Common myeloid progenitor, CD34-positive (primary cell): ENCODE measurements around the gene C16orf78. TPM values are rescaled to one million over a fixed set of nuclear protein-coding genes. Genes with fewer than 3 reads are reported as not detected.

Experiments
- CTCF ChIA-PET: fragments of 350-600 bp; sonication (Branson Sonifier 250); formaldehyde crosslinking; loops from one replicate; lab custom pipeline; 2021; ENCODE audit warnings: antibody characterized with exemption; lab: Charles Lee
- POLR2A ChIA-PET: fragments of 350-600 bp; sonication (Branson Sonifier 250); formaldehyde crosslinking; loops from one replicate; lab custom pipeline; 2021; ENCODE audit warnings: antibody characterized with exemption; lab: Charles Lee
- DNase-seq, 3 donors: peaks; one replicate each; pipeline versions ENCODE4 v3.0.0 to v3.0.0-alpha.2; 2013
- H3K27ac ChIP-seq, 2 experiments: 1 replicate in 1 of 2; 2 replicates in 1 of 2; pipeline ENCODE4 v1.7.0; 2013; ENCODE audit warnings: inconsistent platforms in 2 of 2, low read length in 2 of 2, mild to moderate bottlenecking in 2 of 2, low read depth in 1 of 2, moderate library complexity in 1 of 2; ENCODE audit not compliant: severe bottlenecking in 2 of 2, insufficient read depth in 1 of 2, poor library complexity in 1 of 2
- H3K27me3 ChIP-seq, 5 experiments: replicated peaks in 2 of 5; 1 replicate in 3 of 5; 2 replicates in 2 of 5; pipeline versions ENCODE4 v1.6.1 to v1.7.0; 2013; ENCODE audit warnings: low read length in 4 of 5, mild to moderate bottlenecking in 2 of 5, moderate library complexity in 2 of 5, inconsistent platforms in 1 of 5; ENCODE audit not compliant: insufficient read depth in 5 of 5, control insufficient read depth in 4 of 5
- H3K36me3 ChIP-seq, 4 experiments: 1 replicate in 2 of 4; 2 replicates in 2 of 4; pipeline versions ENCODE4 v1.6.1 to v1.7.0; 2013; ENCODE audit warnings: low read length in 3 of 4, control low read depth in 1 of 4, mild to moderate bottlenecking in 1 of 4; ENCODE audit not compliant: control insufficient read depth in 4 of 4, insufficient read depth in 4 of 4
- H3K4me1 ChIP-seq, 4 experiments: 1 replicate in 3 of 4; 2 replicates in 1 of 4; pipeline versions ENCODE4 v1.6.1 to v1.7.1; 2013; ENCODE audit warnings: low read length in 3 of 4, mild to moderate bottlenecking in 3 of 4, control low read depth in 1 of 4, inconsistent platforms in 1 of 4, moderate library complexity in 1 of 4; ENCODE audit not compliant: control insufficient read depth in 4 of 4, insufficient read depth in 4 of 4; ENCODE audit errors: control extremely low read depth in 1 of 4
- H3K4me3 ChIP-seq, 7 experiments: 1 replicate in 4 of 7; 2 replicates in 3 of 7; pipeline versions ENCODE4 v1.5.1 to v1.7.0; 2013; ENCODE audit warnings: mild to moderate bottlenecking in 7 of 7, low read length in 6 of 7, moderate library complexity in 6 of 7, inconsistent platforms in 2 of 7, low read depth in 2 of 7, control low read depth in 1 of 7; ENCODE audit not compliant: insufficient read depth in 4 of 7, control insufficient read depth in 1 of 7; ENCODE audit errors: extremely low read depth in 1 of 7
- H3K9me3 ChIP-seq, 5 experiments: 1 replicate in 4 of 5; 2 replicates in 1 of 5; pipeline versions ENCODE4 v1.6.1 to v1.7.1; 2013; ENCODE audit warnings: low read length in 4 of 5, mild to moderate bottlenecking in 2 of 5, inconsistent platforms in 1 of 5, low read depth in 1 of 5, moderate library complexity in 1 of 5; ENCODE audit not compliant: control insufficient read depth in 4 of 5, insufficient read depth in 2 of 5; ENCODE audit errors: control extremely low read depth in 1 of 5
- WGBS: methylation state at CpG from one replicate; pipeline ENCODE4 v1.1.5; 2013; ENCODE audit not compliant: insufficient coverage; 5-methylcytosine and 5-hydroxymethylcytosine counted together
- polyA plus RNA-seq: library from polyadenylated mRNA; unstranded; fragments of 120-200 nt; gene quantifications from one replicate; pipeline ENCODE4 v1.2.1, GENCODE V29; 2013

C16orf78 gene, protein sequence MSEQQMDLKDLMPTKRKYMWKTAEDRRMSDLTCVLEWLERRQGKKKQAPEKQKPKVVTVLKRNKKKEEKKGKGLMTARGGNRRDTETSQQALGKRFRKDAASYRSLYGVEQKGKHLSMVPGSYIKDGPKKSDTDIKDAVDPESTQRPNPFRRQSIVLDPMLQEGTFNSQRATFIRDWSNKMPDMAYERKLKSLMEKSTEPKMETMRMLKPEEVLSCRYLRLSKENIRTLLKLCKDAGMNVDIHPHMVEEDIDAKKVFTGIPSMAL
- not detected for polyA plus RNA-seq

DNA sequence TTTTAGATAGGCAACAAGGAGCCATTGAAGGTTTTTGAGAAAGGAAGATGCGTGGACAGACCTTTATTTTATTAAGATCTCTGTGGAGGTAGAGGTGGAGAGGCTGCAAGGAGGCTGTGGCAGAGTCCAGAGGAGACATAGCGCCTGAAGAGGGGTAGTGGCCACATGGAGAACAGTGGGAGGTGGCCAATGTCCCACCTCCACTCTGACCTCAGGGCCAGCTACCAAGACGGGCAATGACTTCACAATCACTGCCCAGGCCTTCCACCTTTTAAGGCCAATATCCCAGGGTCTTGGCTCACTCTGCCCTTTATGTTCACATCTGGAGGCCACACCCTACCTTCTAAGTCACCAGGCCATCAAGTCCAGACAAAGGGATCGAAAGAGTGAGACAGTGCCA is at the start of gene C16orf78:
Gene C16orf78, plus strand, starts transcription at position 301 of the 400 bp plus-strand sequence. CDS start 136 bp downstream, outside the sequence.
- CTCF ChIA-PET = no interaction called here
- no peaks in the 10 kb centered on the region for H3K36me3 ChIP-seq
- H3K4me1 ChIP-seq = no peaks in the 10 kb centered on the region
- no peak for DNase-seq
- H3K27me3 ChIP-seq = peaks cover 0 to 5% (median 2%) of the 10 kb centered on the region in 5 experiments
- peaks cover 0 to 3% (median 0%) of the 10 kb centered on the region in 5 experiments for H3K9me3 ChIP-seq
- no peak within 1 kb of the TSS for H3K27ac ChIP-seq
- no peak within 1 kb of the TSS for H3K4me3 ChIP-seq
- WGBS = 100% methylated on average over 2 of the region's 4 CpGs
- POLR2A ChIA-PET = no interaction called here

DNA sequence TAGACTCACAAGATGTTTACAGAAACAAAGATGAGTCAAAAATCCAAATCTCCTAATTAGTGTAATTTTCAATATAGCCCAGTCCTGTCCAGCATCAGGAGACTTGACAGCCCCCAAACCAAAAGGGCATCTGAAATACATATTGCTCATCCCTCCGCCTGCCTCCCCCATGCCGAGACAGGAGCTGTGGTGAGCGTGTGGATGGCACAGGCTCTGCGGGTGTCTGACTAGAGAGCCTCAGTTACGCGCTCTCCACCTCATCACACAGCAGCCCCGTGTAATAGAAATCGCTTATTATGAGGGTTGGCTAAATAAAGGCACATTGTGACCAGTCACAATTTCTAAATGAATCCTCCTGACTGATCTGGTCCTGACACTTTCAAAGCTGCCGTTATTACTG is 48.9 kb upstream of the C16orf78 start:
- Histone ChIP-seq H3K4me3 (no peak overlapping the region), H3K36me3 (no peaks in the 10 kb centered on the region), H3K27me3 (no peaks in the 10 kb centered on the region), H3K27ac (no peak overlapping the region), H3K9me3 (peaks cover 0 to 8% (median 0%) of the 10 kb centered on the region in 5 experiments), H3K4me1 (peaks cover 0 to 6% (median 0%) of the 10 kb centered on the region in 4 experiments)
- POLR2A ChIA-PET = no interaction called here
- 89% methylated on average over 3 of the region's 9 CpGs for WGBS
- CTCF ChIA-PET = no interaction called here
- no peak for DNase-seq

DNA sequence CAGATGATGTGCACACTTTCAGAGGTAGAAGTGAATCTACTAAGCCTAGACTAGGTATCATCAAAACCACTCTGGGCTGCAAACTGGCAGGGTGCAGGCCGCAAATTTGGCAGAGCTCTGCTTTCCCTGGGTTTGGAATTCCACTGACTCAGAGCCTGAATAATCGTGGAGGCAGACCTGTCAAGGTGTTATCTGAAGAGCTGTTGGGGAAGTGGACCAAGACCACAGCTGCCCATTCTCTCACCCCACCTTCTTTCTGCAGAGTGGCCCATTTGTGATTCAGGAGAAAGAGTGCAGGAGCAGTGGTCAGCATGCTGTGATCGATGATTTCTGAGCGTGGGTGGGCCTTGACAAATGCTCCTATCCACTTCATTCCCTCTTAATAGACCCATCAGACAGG is 46.1 kb upstream of the C16orf78 start:
- H3K9me3 ChIP-seq = no peaks in the 10 kb centered on the region
- ChIA-PET POLR2A (no interaction called here), CTCF (no interaction called here)
- no peak for DNase-seq
- no peak overlapping the region for H3K4me3 ChIP-seq
- H3K27ac ChIP-seq = no peak overlapping the region
- no peaks in the 10 kb centered on the region for H3K27me3 ChIP-seq
- no peaks in the 10 kb centered on the region for H3K36me3 ChIP-seq
- H3K4me1 ChIP-seq = peaks cover 0 to 11% (median 2%) of the 10 kb centered on the region in 4 experiments
- 84% methylated on average over 3 of the region's 4 CpGs for WGBS

DNA sequence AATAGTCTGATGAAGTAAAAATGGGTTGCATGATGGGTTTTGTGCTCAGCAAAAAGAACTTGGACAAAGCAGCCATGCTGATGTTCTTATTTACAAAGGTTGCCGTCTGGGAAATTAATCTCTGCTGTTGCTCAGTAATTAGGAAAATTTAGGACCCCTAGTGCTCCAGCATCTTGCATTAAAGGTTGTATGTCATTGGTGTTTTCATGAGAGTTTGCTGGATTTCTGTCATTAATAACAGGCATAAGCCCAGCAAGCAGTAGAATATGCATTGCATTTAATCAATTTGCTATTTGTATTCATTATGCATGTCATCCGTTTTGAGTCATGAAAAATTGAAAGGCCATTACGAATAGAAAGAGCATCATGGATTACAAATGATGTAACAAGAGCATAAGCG is 45.3 kb upstream of the C16orf78 start:
- CTCF ChIA-PET = no interaction called here
- POLR2A ChIA-PET = no interaction called here
- 100% methylated on average over 2 of the region's 4 CpGs for WGBS
- DNase-seq = no peak
- no peak overlapping the region for H3K4me3 ChIP-seq
- H3K4me1 ChIP-seq = peaks cover 0 to 14% (median 2%) of the 10 kb centered on the region in 4 experiments
- H3K36me3 ChIP-seq = no peaks in the 10 kb centered on the region
- no peaks in the 10 kb centered on the region for H3K9me3 ChIP-seq
- no peak overlapping the region for H3K27ac ChIP-seq
- H3K27me3 ChIP-seq = no peaks in the 10 kb centered on the region

DNA sequence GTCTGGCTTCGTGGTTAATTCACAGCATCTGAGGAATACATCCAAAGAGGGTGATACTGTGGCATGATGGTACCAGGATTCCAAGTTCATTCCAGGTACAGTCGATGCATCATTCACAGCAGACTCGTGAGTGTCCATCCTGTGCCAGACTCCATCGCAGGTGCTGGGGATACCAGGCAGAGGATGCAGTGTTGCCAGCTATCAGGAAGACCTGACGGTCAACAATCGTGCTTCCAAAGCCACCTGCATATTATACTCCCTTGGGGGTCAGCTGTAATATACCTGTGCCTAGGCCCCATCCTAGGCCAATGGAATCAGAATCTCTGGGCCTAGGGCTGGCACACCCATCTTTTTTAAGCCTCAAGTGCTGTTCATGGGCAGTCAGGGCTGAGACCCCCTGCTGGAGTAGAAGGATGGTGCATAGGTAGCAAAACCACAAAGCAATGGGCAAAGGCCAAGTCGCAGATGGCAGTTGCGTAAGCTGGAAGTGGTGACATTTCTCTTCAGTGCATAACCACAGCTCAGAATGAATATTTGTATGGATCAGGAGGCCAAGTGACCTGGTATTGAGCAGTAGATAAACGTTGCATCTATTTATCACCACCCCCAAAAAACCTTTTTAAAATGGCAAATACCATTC is 42.9 kb upstream of the C16orf78 start:
- CTCF ChIA-PET = interaction anchor here (0.8 kb wide), 1 partner anchor 19 kb away, joined by 3 read pairs; no protein-coding TSS in a partner anchor
- no peak overlapping the region for H3K27ac ChIP-seq
- POLR2A ChIA-PET = no interaction called here
- peak; percentile 57 to 84 (median 80) for DNase-seq
- no peaks in the 10 kb centered on the region for H3K36me3 ChIP-seq
- peaks cover 0 to 14% (median 2%) of the 10 kb centered on the region in 4 experiments for H3K4me1 ChIP-seq
- 82% methylated on average over 7 of the region's 9 CpGs for WGBS
- no peak overlapping the region for H3K4me3 ChIP-seq
- peaks cover 0 to 2% (median 0%) of the 10 kb centered on the region in 5 experiments for H3K27me3 ChIP-seq
- no peaks in the 10 kb centered on the region for H3K9me3 ChIP-seq

DNA sequence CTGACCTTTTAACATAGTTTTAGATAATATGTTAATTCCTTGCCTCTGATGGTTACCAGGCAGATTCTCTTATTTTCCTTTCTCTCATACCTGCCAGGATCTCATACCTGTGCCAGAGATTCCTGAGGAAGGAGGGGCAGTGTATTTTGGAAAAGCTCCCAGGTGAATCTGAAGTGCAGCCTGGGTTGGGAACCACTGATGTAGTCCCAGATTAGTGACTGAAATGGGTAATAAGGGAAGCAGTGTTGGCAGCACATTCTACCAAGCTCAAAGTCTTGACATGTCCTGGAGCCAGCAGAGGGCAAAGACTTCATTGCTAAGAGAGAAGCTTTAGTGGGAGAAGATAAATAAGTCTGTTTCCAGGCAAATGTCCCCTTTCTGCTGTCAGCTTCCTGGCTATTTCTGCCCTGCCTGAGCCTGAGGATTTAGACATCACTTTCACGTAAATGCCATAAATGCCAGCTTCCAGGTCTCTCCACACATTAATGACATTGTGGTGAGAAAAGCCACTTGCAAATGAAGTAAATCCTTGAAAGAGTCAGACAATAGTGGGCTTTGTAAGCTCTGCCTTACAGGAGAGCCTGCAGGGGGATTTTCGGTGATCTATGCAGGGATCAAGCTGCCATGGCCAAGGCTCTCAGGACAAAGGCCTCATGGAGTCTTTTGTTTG is 40.9 kb upstream of the C16orf78 start:
- ChIA-PET CTCF (interaction anchor here (1.1 kb wide), 1 partner anchor 17 kb away, joined by 5 read pairs; no protein-coding TSS in a partner anchor), POLR2A (interaction anchor here (0.6 kb wide), 1 partner anchor 1500 kb away, joined by 4 read pairs; no protein-coding TSS in a partner anchor)
- 87% methylated on average over 2 of the region's 2 CpGs for WGBS
- DNase-seq = no peak
- Histone ChIP-seq H3K9me3 (no peaks in the 10 kb centered on the region), H3K36me3 (no peaks in the 10 kb centered on the region), H3K27ac (no peak overlapping the region), H3K27me3 (peaks cover 0 to 2% (median 0%) of the 10 kb centered on the region in 5 experiments), H3K4me1 (peaks cover 0 to 16% (median 3%) of the 10 kb centered on the region in 4 experiments), H3K4me3 (no peak overlapping the region)
